Stimulated activated CD4-positive, alpha-beta T cell treated with anti-CD3 and anti-CD28 coated beads, Interleukin-15, amount 100 ng/mL, for 48 hours (primary cell): ENCODE measurements around the gene SLC19A1.
A peak's percentile ranks its signal among the peaks of the same experiment; 100 is the strongest.

ENCODE experiments used
- DNase-seq, 2 donors: peaks; one replicate each; pipeline ENCODE4 v3.0.0-alpha.2; 2020; ENCODE audit warnings: low read depth in 2 of 2

SLC19A1 gene

GRCh38 chr21:45545236-45545570, 3.0 kb upstream of the SLC19A1 start:
- no peak for DNase-seq

- no peak for DNase-seq
These were observed 2.4 kb upstream of the SLC19A1 start for GRCh38 chr21:45544449-45545235.

GRCh38 chr21:45543710-45544448, 1.6 kb upstream of the SLC19A1 start:
- DNase-seq, result no peak

GRCh38 chr21:45543371-45543709, 1.1 kb upstream of the SLC19A1 start:
- DNase-seq, result no peak

- DNase-seq, result no peak
These were observed 579 bp upstream of the SLC19A1 start for GRCh38 chr21:45542667-45543370.

GRCh38 chr21:45541221-45542039, 810 bp downstream of the SLC19A1 start:
- peak; percentile 74 to 76 for DNase-seq

GRCh38 chr21:45540601-45540970, 1.7 kb downstream of the SLC19A1 start:
- no peak for DNase-seq

GRCh38 chr21:45539796-45540600, 2.2 kb downstream of the SLC19A1 start:
- DNase-seq, result no peak

- DNase-seq, result no peak
These were observed 3.0 kb downstream of the SLC19A1 start for GRCh38 chr21:45539046-45539795.

- DNase-seq, result no peak
These were observed 3.7 kb downstream of the SLC19A1 start for GRCh38 chr21:45538381-45539045.

GRCh38 chr21:45537746-45538291, 4.4 kb downstream of the SLC19A1 start:
- DNase-seq, result no peak

- no peak for DNase-seq
These were observed 5.0 kb downstream of the SLC19A1 start for GRCh38 chr21:45537111-45537745.

- DNase-seq, result no peak
These were observed 5.7 kb downstream of the SLC19A1 start for GRCh38 chr21:45536301-45537081.

GRCh38 chr21:45535341-45536081, 6.7 kb downstream of the SLC19A1 start:
- no peak for DNase-seq

- DNase-seq, result no peak
These were observed 7.5 kb downstream of the SLC19A1 start for GRCh38 chr21:45534636-45535331.

GRCh38 chr21:45533846-45534635, 8.2 kb downstream of the SLC19A1 start:
- no peak for DNase-seq
